Natural killer cell (primary cell): ENCODE results near the gene SLBP. TPM values are rescaled to one million over a fixed set of nuclear protein-coding genes. Genes with fewer than 3 reads are reported as not detected.
"Not testable (repeated sequence)": the region's sequence is repeated elsewhere in the genome, so short reads cannot be mapped to it uniquely, and the experiment has no call there.

Experiments
- ATAC-seq, 3 donors: fragments of 150-1000 bp in 2 of 3; fragments of 200-7000 bp in 1 of 3; cut with Tn5 transposase; 1 replicate in 1 of 3; 2 replicates in 2 of 3; pipeline ENCODE4 v1.10.0; 2021; ENCODE audit warnings: mild to moderate bottlenecking in 2 of 3, moderate library complexity in 2 of 3
- DNase-seq, 2 donors: peaks; one replicate each; pipeline versions ENCODE4 v3.0.0 to v3.0.0-alpha.2; 2013 to 2021; ENCODE audit warnings: mixed read lengths in 1 of 2
- H3K27ac ChIP-seq: one replicate; pipeline ENCODE4 v1.5.1; 2013; ENCODE audit warnings: mild to moderate bottlenecking, low read length
- H3K27me3 ChIP-seq: one replicate; pipeline ENCODE4 v1.6.1; 2013; ENCODE audit warnings: low read length; ENCODE audit not compliant: control insufficient read depth, insufficient read depth
- H3K36me3 ChIP-seq: one replicate; pipeline ENCODE4 v1.6.1; 2013; ENCODE audit warnings: low read length; ENCODE audit not compliant: control insufficient read depth, insufficient read depth
- H3K4me1 ChIP-seq: one replicate; pipeline ENCODE4 v1.6.1; 2013; ENCODE audit warnings: low read length; ENCODE audit not compliant: control insufficient read depth, insufficient read depth
- H3K4me3 ChIP-seq: one replicate; pipeline ENCODE4 v1.5.1; 2013; ENCODE audit warnings: low read length
- H3K9me3 ChIP-seq: one replicate; pipeline ENCODE4 v1.6.1; 2013; ENCODE audit warnings: low read length; ENCODE audit not compliant: control insufficient read depth, insufficient read depth
- H3K27ac Mint-ChIP-seq, 2 donors: one replicate each; pipeline ENCODE4 v1.8.0; 2022; ENCODE audit warnings: mild to moderate bottlenecking in 2 of 2, mixed read lengths in 2 of 2, moderate library complexity in 1 of 2
- H3K27me3 Mint-ChIP-seq, 2 donors: one replicate each; pipeline ENCODE4 v1.8.0; 2022; ENCODE audit warnings: low read depth in 2 of 2, mixed read lengths in 2 of 2
- H3K36me3 Mint-ChIP-seq: one replicate; pipeline ENCODE4 v1.8.0; 2022; ENCODE audit warnings: mixed read lengths
- H3K4me1 Mint-ChIP-seq, 2 donors: one replicate each; pipeline ENCODE4 v1.8.0; 2022; ENCODE audit warnings: mixed read lengths in 2 of 2
- H3K4me3 Mint-ChIP-seq: one replicate; pipeline ENCODE4 v1.8.0; 2022; ENCODE audit warnings: mild to moderate bottlenecking, moderate library complexity, mixed read lengths
- H3K9me3 Mint-ChIP-seq, 2 donors: one replicate each; pipeline ENCODE4 v1.8.0; 2022; ENCODE audit warnings: mixed read lengths in 2 of 2
- CTCF ChIP-seq: fragments of 200-600 bp; IDR thresholded peaks from one replicate; pipeline ENCODE4 v1.8.0; 2022; ENCODE audit warnings: antibody characterized with exemption
- WGBS: methylation state at CpG from one replicate; pipeline ENCODE4 v1.1.7; 2013; ENCODE audit warnings: missing lambda C conversion rate; ENCODE audit not compliant: insufficient coverage; 5-methylcytosine and 5-hydroxymethylcytosine counted together
- intact Hi-C: fragments of 100-400 bp; cut with micrococcal nuclease; formaldehyde crosslinking; loops from one replicate; pipeline ENCODE4 v1.14.2; 2022
- total RNA-seq, 4 donors: library from RNA; stranded (reverse); fragments of 120-200 nt in 1 of 4; gene quantifications; one replicate each; pipeline versions ENCODE4 v1.2.3 to v1.2.4, GENCODE V29; 2013 to 2022

SLBP gene
- total RNA-seq, 3 donors from 2014 or later (not counting 1 experiment from before 2014, with no cell fraction given), result 29.5 to 38.8 (median 38.6) TPM

- Histone ChIP-seq H3K27me3 (no peaks in the 10 kb centered on the region), H3K4me3 (no peak overlapping the region), H3K27ac (no peak overlapping the region), H3K4me1 (no peaks in the 10 kb centered on the region), H3K36me3 (no peaks in the 10 kb centered on the region), H3K9me3 (no peaks in the 10 kb centered on the region)
- H3K4me3 Mint-ChIP-seq, result no peak overlapping the region
- H3K27ac Mint-ChIP-seq, result no peak overlapping the region
- 90% methylated on average over 20 of the region's 20 CpGs for WGBS
- H3K4me1 Mint-ChIP-seq, result no peaks in the 10 kb centered on the region
- DNase-seq (no peak), ATAC-seq (peak in 1 of 3 donors; percentile 8)
- H3K27me3 Mint-ChIP-seq, result peaks cover 0 to 6% of the 10 kb centered on the region in 2 donors
- intact Hi-C loops, result no loop called here
- no peak for TF ChIP-seq CTCF
- H3K36me3 Mint-ChIP-seq, result no peaks in the 10 kb centered on the region
- H3K9me3 Mint-ChIP-seq, result no peaks in the 10 kb centered on the region
Observed at GRCh38 chr4:1673671-1674070, 38.4 kb downstream of the SLBP start.

- H3K4me3 Mint-ChIP-seq, intact Hi-C loops, H3K4me1 ChIP-seq, H3K4me1 Mint-ChIP-seq, H3K9me3 ChIP-seq, H3K36me3 ChIP-seq, ATAC-seq, H3K27me3 Mint-ChIP-seq, H3K27ac Mint-ChIP-seq, H3K9me3 Mint-ChIP-seq, H3K27ac ChIP-seq, H3K4me3 ChIP-seq, H3K36me3 Mint-ChIP-seq, H3K27me3 ChIP-seq, DNase-seq: not testable (repeated sequence)
- 91% methylated on average over 18 of the region's 20 CpGs for WGBS
Observed at GRCh38 chr4:1671011-1671410, 41.1 kb downstream of the SLBP start.

GRCh38 chr4:1670279-1670678 lies 41.8 kb downstream of the SLBP start:
- TF ChIP-seq CTCF, result no peak
- no peaks in the 10 kb centered on the region for H3K9me3 ChIP-seq
- no peak for DNase-seq
- Mint-ChIP-seq H3K4me1 (no peaks in the 10 kb centered on the region), H3K9me3 (no peaks in the 10 kb centered on the region), H3K4me3 (no peak overlapping the region), H3K36me3 (no peaks in the 10 kb centered on the region), H3K27me3 (peaks cover 0 to 2% of the 10 kb centered on the region in 2 donors), H3K27ac (no peak overlapping the region)
- 91% methylated on average over 11 of the region's 11 CpGs for WGBS
- no peak overlapping the region for H3K4me3 ChIP-seq
- H3K4me1 ChIP-seq, result no peaks in the 10 kb centered on the region
- H3K36me3 ChIP-seq, result no peaks in the 10 kb centered on the region
- no peak overlapping the region for H3K27ac ChIP-seq
- no peak for ATAC-seq
- intact Hi-C loops, result no loop called here
- H3K27me3 ChIP-seq, result no peaks in the 10 kb centered on the region

- WGBS, result 94% methylated on average over 21 of the region's 21 CpGs
Observed at GRCh38 chr4:1669850-1670249, 42.3 kb downstream of the SLBP start.

More at GRCh38 chr4:1669850-1670249, 42.3 kb downstream of the SLBP start:
- Mint-ChIP-seq H3K4me3 (no peak overlapping the region), H3K27me3 (peaks cover 0 to under 1% of the 10 kb centered on the region in 2 donors), H3K36me3 (no peaks in the 10 kb centered on the region), H3K9me3 (no peaks in the 10 kb centered on the region), H3K4me1 (no peaks in the 10 kb centered on the region), H3K27ac (no peak overlapping the region)
- no peak for TF ChIP-seq CTCF
- no peak overlapping the region for H3K4me3 ChIP-seq
- no peaks in the 10 kb centered on the region for H3K9me3 ChIP-seq
- no peaks in the 10 kb centered on the region for H3K36me3 ChIP-seq
- H3K4me1 ChIP-seq, result no peaks in the 10 kb centered on the region
- no peaks in the 10 kb centered on the region for H3K27me3 ChIP-seq
- ATAC-seq (no peak), DNase-seq (no peak)
- H3K27ac ChIP-seq, result no peak overlapping the region
- intact Hi-C loops, result no loop called here
